HCT116 (cell line): ENCODE results near the gene ELAVL1. TPM values are rescaled to one million over a fixed set of nuclear protein-coding genes. Genes with fewer than 3 reads are reported as not detected.

Experiments
- ATAC-seq: fragments of 200-7000 bp; cut with Tn5 transposase; 2 replicates; pipeline ENCODE4 v1.9.1; 2020; ENCODE audit warnings: mild to moderate bottlenecking, moderate library complexity
- BruUV-seq: library from RNA; stranded (reverse); fragments of 400-500 nt; replicated peaks from 2 replicates; lab custom pipeline; 2021; lab: Mats Ljungman, UMichigan
- CTCF ChIA-PET: fragments of 300-600 bp; sonication (Branson Sonifier 250); formaldehyde crosslinking; loops from one replicate; lab custom pipeline; 2021; ENCODE audit warnings: antibody characterized with exemption; lab: Charles Lee
- POLR2A ChIA-PET: fragments of 300-600, 350-600 bp; sonication (Branson Sonifier 250); formaldehyde crosslinking; loops from one replicate; lab custom pipeline; 2021; ENCODE audit warnings: antibody characterized with exemption; lab: Charles Lee
- RAD21 ChIA-PET, 2 experiments: fragments of 300-600 bp; sonication (Branson Sonifier 250); formaldehyde crosslinking; loops; one replicate each; lab custom pipeline; 2023; ENCODE audit warnings: low total read pairs in 2 of 2; ENCODE audit not compliant: uncharacterized antibody in 2 of 2, unreplicated experiment in 2 of 2, low non-redundant PET in 1 of 2; lab: Charles Lee
- DNase-seq: peaks from one replicate; pipeline ENCODE4 v3.0.0-alpha.2; 2010; ENCODE audit warnings: low read depth, low spot score
- H2AFZ ChIP-seq: fragments of 200-600 bp; shearing (Covaris generic), sonication (generic); 2 replicates; pipeline ENCODE4 v1.6.1; 2017; ENCODE audit warnings: low read depth, mixed run types, mixed read lengths, antibody characterized with exemption, low read length; ENCODE audit not compliant: poor library complexity, severe bottlenecking
- H3K27ac ChIP-seq: 2 replicates; pipeline ENCODE4 v1.5.1; 2012; ENCODE audit warnings: low read depth, low read length
- H3K27me3 ChIP-seq: fragments of 200-600 bp; sonication (generic); 2 replicates; pipeline ENCODE4 v1.6.1; 2016; ENCODE audit warnings: mixed run types, low read length, mixed read lengths; ENCODE audit not compliant: insufficient read depth
- H3K36me3 ChIP-seq, 2 experiments: fragments of 200-500 bp in 1 of 2; fragments of 200-600 bp in 1 of 2; sonication (Bioruptor generic) in 1 of 2; sonication (generic) in 1 of 2; 2 replicates each; pipeline versions ENCODE4 v1.5.1 to v1.6.1; 2014 to 2016; ENCODE audit warnings: low read length in 2 of 2, inconsistent platforms in 1 of 2, mixed read lengths in 1 of 2, mixed run types in 1 of 2; ENCODE audit not compliant: insufficient read depth in 2 of 2, control insufficient read depth in 1 of 2
- H3K4me1 ChIP-seq, 2 experiments: fragments of 200-600 bp in 1 of 2; sonication (generic) in 1 of 2; 2 replicates each; pipeline versions ENCODE4 v1.5.1 to v1.6.1; 2012 to 2017; ENCODE audit warnings: low read length in 2 of 2, inconsistent platforms in 1 of 2, mild to moderate bottlenecking in 1 of 2, mixed read lengths in 1 of 2, mixed run types in 1 of 2, moderate library complexity in 1 of 2; ENCODE audit not compliant: insufficient read depth in 2 of 2, control insufficient read depth in 1 of 2
- H3K4me2 ChIP-seq: fragments of 200-600 bp; sonication (generic); 2 replicates; pipeline ENCODE4 v1.6.1; 2017; ENCODE audit warnings: mixed run types, low read length, mixed read lengths
- H3K4me3 ChIP-seq, 2 experiments: fragments of 200-600 bp in 1 of 2; sonication (generic) in 1 of 2; replicated peaks in 1 of 2; 2 replicates each; pipeline ENCODE4 v1.5.1; 2011 to 2016; ENCODE audit warnings: low read length in 2 of 2, control low read depth in 1 of 2, low read depth in 1 of 2, mild to moderate bottlenecking in 1 of 2, mixed read lengths in 1 of 2, mixed run types in 1 of 2
- H3K79me2 ChIP-seq: fragments of 200-600 bp; sonication (generic); 2 replicates; pipeline ENCODE4 v1.6.1; 2017; ENCODE audit warnings: mild to moderate bottlenecking, mixed run types, low read length, moderate library complexity, mixed read lengths; ENCODE audit not compliant: insufficient read depth
- H3K9ac ChIP-seq: fragments of 200-600 bp; sonication (generic); 2 replicates; pipeline ENCODE4 v1.6.1; 2016; ENCODE audit warnings: low read length, mixed read lengths
- H3K9me2 ChIP-seq: fragments of 200-600 bp; sonication (generic), shearing (Covaris generic); 2 replicates; pipeline ENCODE4 v1.6.1; 2017; ENCODE audit warnings: mixed run types, mild to moderate bottlenecking, moderate library complexity; ENCODE audit not compliant: insufficient read depth
- H3K9me3 ChIP-seq, 2 experiments: fragments of 200-500 bp in 1 of 2; fragments of 200-600 bp in 1 of 2; sonication (Bioruptor generic) in 1 of 2; sonication (generic) in 1 of 2; 2 replicates each; pipeline ENCODE4 v1.6.1; 2014 to 2017; ENCODE audit warnings: low read length in 2 of 2, mixed read lengths in 2 of 2, inconsistent platforms in 1 of 2, low read depth in 1 of 2, mild to moderate bottlenecking in 1 of 2, mixed run types in 1 of 2, moderate library complexity in 1 of 2; ENCODE audit not compliant: control insufficient read depth in 1 of 2, insufficient read depth in 1 of 2
- H4K20me1 ChIP-seq: fragments of 200-600 bp; sonication (generic), shearing (Covaris generic); 2 replicates; pipeline ENCODE4 v1.6.1; 2017; ENCODE audit warnings: mixed run types, mild to moderate bottlenecking, moderate library complexity; ENCODE audit not compliant: insufficient read depth
- CBX3 ChIP-seq: IDR thresholded peaks from 2 replicates; pipeline ENCODE4 v1.6.1; 2012; ENCODE audit warnings: low read depth
- JUND ChIP-seq: IDR thresholded peaks from 2 replicates; pipeline ENCODE4 v1.6.1; 2012
- SIN3A ChIP-seq: IDR thresholded peaks from 2 replicates; pipeline ENCODE4 v1.6.1; 2012; ENCODE audit warnings: low read depth
- SRF ChIP-seq: IDR thresholded peaks from 2 replicates; pipeline ENCODE4 v1.6.1; 2012; ENCODE audit warnings: low read depth
- ZNF274 ChIP-seq: fragments of 200-500 bp; sonication (Bioruptor generic); IDR thresholded peaks from 2 replicates; pipeline ENCODE4 v1.6.1; 2014; ENCODE audit warnings: mild to moderate bottlenecking, low read depth, low read length, inconsistent platforms
- intact Hi-C: fragments of 100-400 bp; cut with micrococcal nuclease; formaldehyde crosslinking; loops from 2 replicates; pipeline ENCODE4 v1.10.0; 2022
- total RNA-seq: library from RNA; stranded (reverse); gene quantifications from one replicate; pipeline ENCODE4 v1.2.1, GENCODE V29; 2021; ENCODE audit not compliant: unreplicated experiment
- TF ChIP-seq, protein P1 (sequence below): IDR thresholded peaks from 2 replicates; pipeline ENCODE4 v1.6.1; 2012; ENCODE audit warnings: low read depth
- TF ChIP-seq, protein P2 (sequence below), 3 experiments: fragments of 200-600 bp in 1 of 3; sonication (generic) in 1 of 3; IDR thresholded peaks in 2 of 3; conservative IDR thresholded peaks in 1 of 3; 2 replicates each; pipeline ENCODE4 v1.5.1; 2012 to 2017; ENCODE audit warnings: low read depth in 2 of 3, low read length in 2 of 3, antibody characterized with exemption in 1 of 3, borderline replicate concordance in 1 of 3, control low read depth in 1 of 3, mild to moderate bottlenecking in 1 of 3, mixed read lengths in 1 of 3, mixed run types in 1 of 3, moderate library complexity in 1 of 3; ENCODE audit not compliant: insufficient read depth in 1 of 3
- TF ChIP-seq, protein P3 (sequence below): IDR thresholded peaks from 2 replicates; pipeline ENCODE4 v1.6.1; 2012

The ELAVL1 gene
- total RNA-seq, 1 experiment from 2014 or later: 134 TPM

DNA sequence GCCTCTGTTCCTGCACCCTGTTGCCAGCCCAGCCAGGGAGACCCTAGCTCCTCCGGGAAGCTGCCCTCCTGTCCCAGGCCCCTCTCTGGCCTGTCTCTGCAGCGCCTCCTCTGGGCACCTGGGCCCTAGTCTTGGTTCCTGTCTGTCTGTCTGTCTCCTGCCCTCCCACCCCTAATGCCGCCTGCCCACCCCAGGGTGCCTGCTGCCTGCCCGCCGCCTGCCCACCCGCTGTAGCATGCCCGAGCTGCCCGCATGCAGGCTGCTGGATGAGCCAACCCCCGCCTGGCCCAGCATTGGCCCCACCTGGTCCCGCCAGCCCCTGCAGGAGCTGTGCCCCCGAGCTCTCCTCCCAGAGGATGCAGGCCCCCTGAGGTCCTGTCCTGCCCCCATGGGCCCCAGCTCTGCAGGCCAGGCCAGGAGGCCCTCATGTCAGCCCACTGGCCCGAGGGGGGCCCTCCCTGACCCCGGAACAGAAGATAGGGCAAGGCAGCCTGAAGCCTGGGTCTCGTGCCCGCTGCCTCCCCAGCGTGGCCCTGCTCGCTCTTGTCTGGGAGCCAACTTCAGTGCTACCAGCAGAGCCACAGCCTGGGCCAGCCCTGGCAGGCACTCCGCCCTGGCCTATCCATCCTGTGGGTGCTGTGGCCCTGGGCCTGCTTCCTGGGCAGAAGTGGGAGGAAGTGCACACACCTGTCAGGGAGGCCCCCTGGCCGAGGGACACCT is 96.5 kb downstream of the ELAVL1 start:
- Histone ChIP-seq H3K4me3 (no peak overlapping the region), H2AFZ (no peak overlapping the region), H3K4me2 (no peak overlapping the region), H3K27me3 (no peaks in the 10 kb centered on the region), H3K4me1 (peaks cover 3 to 14% of the 10 kb centered on the region in 2 experiments; a peak in 2 of 4 replicates), H3K9me3 (no peaks in the 10 kb centered on the region), H3K9me2 (no peaks in the 10 kb centered on the region), H3K79me2 (peaks cover 54% of the 10 kb centered on the region), H3K9ac (no peak overlapping the region), H3K27ac (no peak overlapping the region), H4K20me1 (no peaks in the 10 kb centered on the region), H3K36me3 (peaks cover 5 to 6% of the 10 kb centered on the region in 2 experiments; a peak in 3 of 4 replicates)
- intact Hi-C loops: no loop called here
- ChIA-PET RAD21 (no interaction called here), POLR2A (interaction anchor here (1.2 kb wide), 1 partner anchor 12 kb away, joined by 7 read pairs; the partner anchor contains the start of gene SNAPC2), CTCF (no interaction called here)
- BruUV-seq: no TSS peak
- DNase-seq (no peak), ATAC-seq (no peak)
- TF ChIP-seq CBX3 (no peak), SIN3A (no peak), ZNF274 (no peak), JUND (no peak), SRF (no peak)
- TF ChIP-seq, protein P1, sequence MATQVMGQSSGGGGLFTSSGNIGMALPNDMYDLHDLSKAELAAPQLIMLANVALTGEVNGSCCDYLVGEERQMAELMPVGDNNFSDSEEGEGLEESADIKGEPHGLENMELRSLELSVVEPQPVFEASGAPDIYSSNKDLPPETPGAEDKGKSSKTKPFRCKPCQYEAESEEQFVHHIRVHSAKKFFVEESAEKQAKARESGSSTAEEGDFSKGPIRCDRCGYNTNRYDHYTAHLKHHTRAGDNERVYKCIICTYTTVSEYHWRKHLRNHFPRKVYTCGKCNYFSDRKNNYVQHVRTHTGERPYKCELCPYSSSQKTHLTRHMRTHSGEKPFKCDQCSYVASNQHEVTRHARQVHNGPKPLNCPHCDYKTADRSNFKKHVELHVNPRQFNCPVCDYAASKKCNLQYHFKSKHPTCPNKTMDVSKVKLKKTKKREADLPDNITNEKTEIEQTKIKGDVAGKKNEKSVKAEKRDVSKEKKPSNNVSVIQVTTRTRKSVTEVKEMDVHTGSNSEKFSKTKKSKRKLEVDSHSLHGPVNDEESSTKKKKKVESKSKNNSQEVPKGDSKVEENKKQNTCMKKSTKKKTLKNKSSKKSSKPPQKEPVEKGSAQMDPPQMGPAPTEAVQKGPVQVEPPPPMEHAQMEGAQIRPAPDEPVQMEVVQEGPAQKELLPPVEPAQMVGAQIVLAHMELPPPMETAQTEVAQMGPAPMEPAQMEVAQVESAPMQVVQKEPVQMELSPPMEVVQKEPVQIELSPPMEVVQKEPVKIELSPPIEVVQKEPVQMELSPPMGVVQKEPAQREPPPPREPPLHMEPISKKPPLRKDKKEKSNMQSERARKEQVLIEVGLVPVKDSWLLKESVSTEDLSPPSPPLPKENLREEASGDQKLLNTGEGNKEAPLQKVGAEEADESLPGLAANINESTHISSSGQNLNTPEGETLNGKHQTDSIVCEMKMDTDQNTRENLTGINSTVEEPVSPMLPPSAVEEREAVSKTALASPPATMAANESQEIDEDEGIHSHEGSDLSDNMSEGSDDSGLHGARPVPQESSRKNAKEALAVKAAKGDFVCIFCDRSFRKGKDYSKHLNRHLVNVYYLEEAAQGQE: no peak
- TF ChIP-seq, protein P2, sequence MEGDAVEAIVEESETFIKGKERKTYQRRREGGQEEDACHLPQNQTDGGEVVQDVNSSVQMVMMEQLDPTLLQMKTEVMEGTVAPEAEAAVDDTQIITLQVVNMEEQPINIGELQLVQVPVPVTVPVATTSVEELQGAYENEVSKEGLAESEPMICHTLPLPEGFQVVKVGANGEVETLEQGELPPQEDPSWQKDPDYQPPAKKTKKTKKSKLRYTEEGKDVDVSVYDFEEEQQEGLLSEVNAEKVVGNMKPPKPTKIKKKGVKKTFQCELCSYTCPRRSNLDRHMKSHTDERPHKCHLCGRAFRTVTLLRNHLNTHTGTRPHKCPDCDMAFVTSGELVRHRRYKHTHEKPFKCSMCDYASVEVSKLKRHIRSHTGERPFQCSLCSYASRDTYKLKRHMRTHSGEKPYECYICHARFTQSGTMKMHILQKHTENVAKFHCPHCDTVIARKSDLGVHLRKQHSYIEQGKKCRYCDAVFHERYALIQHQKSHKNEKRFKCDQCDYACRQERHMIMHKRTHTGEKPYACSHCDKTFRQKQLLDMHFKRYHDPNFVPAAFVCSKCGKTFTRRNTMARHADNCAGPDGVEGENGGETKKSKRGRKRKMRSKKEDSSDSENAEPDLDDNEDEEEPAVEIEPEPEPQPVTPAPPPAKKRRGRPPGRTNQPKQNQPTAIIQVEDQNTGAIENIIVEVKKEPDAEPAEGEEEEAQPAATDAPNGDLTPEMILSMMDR (IDR thresholded peaks at IDR 0.05 in 2 of 3, conservative IDR thresholded peaks at IDR 0.05 in 1 of 3; ENCODE audit: borderline replicate concordance in 1 of 3, insufficient read depth in 1 of 3, low read depth in 2 of 3, low read length in 2 of 3): 0 out of 6 replicates have a peak, but pooled peaks of 1 of the 3 experiments have one; percentile 11
- TF ChIP-seq, protein P3, sequence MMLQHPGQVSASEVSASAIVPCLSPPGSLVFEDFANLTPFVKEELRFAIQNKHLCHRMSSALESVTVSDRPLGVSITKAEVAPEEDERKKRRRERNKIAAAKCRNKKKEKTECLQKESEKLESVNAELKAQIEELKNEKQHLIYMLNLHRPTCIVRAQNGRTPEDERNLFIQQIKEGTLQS: no peak

Other genes starting within 250 kb of the ELAVL1 start
- not detected for gene CLEC4M, start 242.4 kb downstream of the ELAVL1 start, total RNA-seq
- 15.0 TPM for gene EVI5L, start 175.4 kb downstream of the ELAVL1 start, total RNA-seq
- 7.5 TPM for gene PRR36, start 131.3 kb downstream of the ELAVL1 start, total RNA-seq
- 18.1 TPM for gene LRRC8E, start 117.1 kb downstream of the ELAVL1 start, total RNA-seq
- 59.1 TPM for gene MAP2K7, start 101.8 kb downstream of the ELAVL1 start, total RNA-seq
- gene TGFBR3L, start 90.8 kb downstream of the ELAVL1 start, total RNA-seq: 30.9 TPM
- 42.9 TPM for gene SNAPC2, start 85.3 kb downstream of the ELAVL1 start, total RNA-seq
- 56.0 TPM for gene CTXN1, start 79.5 kb downstream of the ELAVL1 start, total RNA-seq
- gene TIMM44, start 62.0 kb downstream of the ELAVL1 start, total RNA-seq: 136 TPM
- not detected for gene CCL25, start 47.1 kb upstream of the ELAVL1 start, total RNA-seq
- 6.6 TPM for gene FBN3, start 144.0 kb upstream of the ELAVL1 start, total RNA-seq
- 26.0 TPM for gene CERS4, start 203.7 kb upstream of the ELAVL1 start, total RNA-seq